NCI-H1048 (cell line): ENCODE measurements around the gene CAVIN4.

Source experiments
- DNase-seq: peaks from one replicate; lab custom pipeline; 2025; lab: John Stamatoyannopoulos, UW

Gene CAVIN4

GRCh38 chr9:100591139-100591538 is 13.3 kb downstream of the CAVIN4 start:
- DNase-seq = no peak

GRCh38 chr9:100591639-100592412 is 13.9 kb downstream of the CAVIN4 start:
- DNase-seq = no peak

- no peak for DNase-seq
Measured at GRCh38 chr9:100595391-100596199, 17.7 kb downstream of the CAVIN4 start.

GRCh38 chr9:100597236-100597635 is 19.4 kb downstream of the CAVIN4 start:
- no peak for DNase-seq

GRCh38 chr9:100598641-100599145 is 20.8 kb downstream of the CAVIN4 start:
- DNase-seq = peak; percentile 86

- DNase-seq = no peak
Measured at GRCh38 chr9:100600521-100601079, 22.7 kb downstream of the CAVIN4 start.

GRCh38 chr9:100601216-100601615 is 23.3 kb downstream of the CAVIN4 start:
- no peak for DNase-seq

GRCh38 chr9:100602342-100602801 is 24.5 kb downstream of the CAVIN4 start:
- no peak for DNase-seq

GRCh38 chr9:100605405-100605804 is 27.5 kb downstream of the CAVIN4 start:
- no peak for DNase-seq

GRCh38 chr9:100619194-100619593 is 41.3 kb downstream of the CAVIN4 start:
- DNase-seq = no peak

GRCh38 chr9:100619665-100620064 is 41.8 kb downstream of the CAVIN4 start:
- DNase-seq = no peak

GRCh38 chr9:100623969-100624368 is 46.1 kb downstream of the CAVIN4 start:
- no peak for DNase-seq

GRCh38 chr9:100626949-100627348 is 49.1 kb downstream of the CAVIN4 start:
- no peak for DNase-seq

- DNase-seq = no peak
Measured at GRCh38 chr9:100637787-100638186, 59.9 kb downstream of the CAVIN4 start.
